Kidney (tissue), 14 donors: Measurements from ENCODE around the gene MED26. TPM values are rescaled to one million over a fixed set of nuclear protein-coding genes. Genes with fewer than 3 reads are reported as not detected.

ENCODE experiments used
- DNase-seq, 5 donors: peaks; one replicate each; pipeline ENCODE4 v3.0.0-alpha.2; 2013 to 2020
- FAIRE-seq: peaks from 2 replicates; lab custom pipeline; 2012; peaks lifted over from hg19 to GRCh38; lab: Jason Lieb, UNC
- H3K27ac ChIP-seq, 2 donors: one replicate each; pipeline ENCODE4 v1.7.0; 2013; ENCODE audit warnings: low read depth in 2 of 2, low read length in 2 of 2, inconsistent platforms in 1 of 2
- H3K27me3 ChIP-seq: one replicate; pipeline ENCODE4 v1.7.1; 2013; ENCODE audit warnings: low read length, inconsistent platforms; ENCODE audit not compliant: control insufficient read depth, insufficient read depth
- H3K36me3 ChIP-seq, 3 donors: one replicate each; pipeline versions ENCODE4 v1.7.0 to v1.7.1; 2013; ENCODE audit warnings: low read length in 3 of 3, control low read depth in 1 of 3, inconsistent platforms in 1 of 3; ENCODE audit not compliant: insufficient read depth in 3 of 3, control insufficient read depth in 2 of 3
- H3K4me1 ChIP-seq, 3 donors: one replicate each; pipeline versions ENCODE4 v1.7.0 to v1.7.1; 2013; ENCODE audit warnings: low read length in 3 of 3, inconsistent platforms in 1 of 3, low read depth in 1 of 3; ENCODE audit not compliant: control insufficient read depth in 2 of 3, insufficient read depth in 2 of 3
- H3K4me3 ChIP-seq, 3 donors: one replicate each; pipeline versions ENCODE4 v1.7.0 to v1.8.1; 2013; ENCODE audit warnings: low read length in 3 of 3, control low read depth in 1 of 3, inconsistent platforms in 1 of 3
- H3K9ac ChIP-seq, 3 donors: one replicate each; pipeline versions ENCODE4 v1.7.0 to v1.7.1; 2013; ENCODE audit warnings: low read length in 3 of 3, control low read depth in 1 of 3, inconsistent platforms in 1 of 3
- H3K9me3 ChIP-seq, 3 donors: one replicate each; pipeline versions ENCODE4 v1.7.0 to v1.7.1; 2013; ENCODE audit warnings: low read length in 3 of 3, control low read depth in 1 of 3, inconsistent platforms in 1 of 3; ENCODE audit not compliant: control insufficient read depth in 2 of 3, insufficient read depth in 1 of 3
- CTCF ChIP-seq: IDR thresholded peaks from 3 replicates; pipeline ENCODE4 v1.5.1; 2012; ENCODE audit warnings: mild to moderate bottlenecking, moderate library complexity, borderline replicate concordance; ENCODE audit not compliant: insufficient read depth; ENCODE audit errors: extremely low read depth
- intact Hi-C: fragments of 100-400 bp; cut with DNase I; formaldehyde crosslinking; loops from one replicate; pipeline ENCODE4 v1.11.1; 2022
- polyA plus RNA-seq: library from polyadenylated mRNA; stranded (reverse); fragments of 350-450 nt; fragmentation: Illumina TruSeq; extraction: RNeasy Lipid Tissue Mini Kit (QIAGEN cat#74804); gene quantifications from one replicate; pipeline ENCODE4 v1.2.3, GENCODE V29; 2014; ENCODE audit warnings: low read depth, low replicate concordance; ENCODE audit not compliant: insufficient read depth
- total RNA-seq: library from RNA; stranded (reverse); fragmentation: NEBNext Ultra II Directional; extraction: Animal tissue kit (Norgen Biotek cat#: 25700); gene quantifications from one replicate; pipeline ENCODE4 v1.2.1, GENCODE V29; 2021
- donor health status: control.
- donor health status: control.
- donor health status: control.
- donor health status: control.
- donor health status: control.
- donor health status: DM: yes; HTN: yes; CAD: no.
- donor health status: Normal renal cell carcinoma (clear cell type).

Gene MED26
- total and polyA plus RNA-seq, 2 donors from 2014 or later = 3.6 to 11.8 TPM

- Histone ChIP-seq H3K27me3 (no peaks in the 10 kb centered on the region), H3K4me1 (peaks cover 0 to 4% (median 2%) of the 10 kb centered on the region in 3 donors), H3K27ac (no peak overlapping the region), H3K9me3 (no peaks in the 10 kb centered on the region), H3K36me3 (no peaks in the 10 kb centered on the region), H3K4me3 (no peak overlapping the region), H3K9ac (no peak overlapping the region)
- no peak for TF ChIP-seq CTCF
- intact Hi-C loops = no loop called here
- FAIRE-seq (no peak), DNase-seq (no peak)
These were observed 13.1 kb downstream of the MED26 start for GRCh38 chr19:16614941-16615340.

DNA sequence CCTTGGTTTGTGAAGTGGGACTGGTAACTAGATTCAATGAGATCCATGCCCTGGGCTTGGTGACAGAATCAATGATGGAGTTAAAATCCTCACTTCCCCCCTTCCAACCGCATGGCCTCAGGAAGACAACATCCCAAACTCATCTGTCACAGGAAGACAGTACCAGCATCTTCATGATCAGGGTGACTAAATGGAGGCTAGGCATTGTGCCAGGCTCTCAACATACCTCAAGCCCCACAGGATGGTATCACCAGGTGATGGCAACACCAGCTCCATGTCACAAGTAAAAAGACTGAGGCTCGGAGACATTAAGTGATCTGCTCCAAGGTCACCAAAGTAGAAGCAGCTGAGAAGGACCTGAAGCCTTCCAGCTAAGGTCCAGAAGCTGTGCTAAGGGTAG is 14.2 kb downstream of the MED26 start:
- Histone ChIP-seq H3K9ac (no peak overlapping the region), H3K4me3 (no peak overlapping the region), H3K9me3 (no peaks in the 10 kb centered on the region), H3K27me3 (no peaks in the 10 kb centered on the region), H3K36me3 (no peaks in the 10 kb centered on the region), H3K27ac (no peak overlapping the region), H3K4me1 (no peaks in the 10 kb centered on the region)
- TF ChIP-seq CTCF = no peak
- FAIRE-seq = no peak
- DNase-seq = no peak
- intact Hi-C loops = no loop called here

- no peaks in the 10 kb centered on the region for H3K9me3 ChIP-seq
- peaks cover 0 to 7% (median 0%) of the 10 kb centered on the region in 3 donors for H3K4me1 ChIP-seq
- H3K27me3 ChIP-seq = no peaks in the 10 kb centered on the region
- intact Hi-C loops = no loop called here
- no peak overlapping the region for H3K27ac ChIP-seq
- DNase-seq (no peak), FAIRE-seq (no peak)
- no peaks in the 10 kb centered on the region for H3K36me3 ChIP-seq
- TF ChIP-seq CTCF = no peak
- no peak overlapping the region for H3K9ac ChIP-seq
- H3K4me3 ChIP-seq = no peak overlapping the region
These were observed 15.4 kb downstream of the MED26 start for GRCh38 chr19:16612636-16613035.

DNA sequence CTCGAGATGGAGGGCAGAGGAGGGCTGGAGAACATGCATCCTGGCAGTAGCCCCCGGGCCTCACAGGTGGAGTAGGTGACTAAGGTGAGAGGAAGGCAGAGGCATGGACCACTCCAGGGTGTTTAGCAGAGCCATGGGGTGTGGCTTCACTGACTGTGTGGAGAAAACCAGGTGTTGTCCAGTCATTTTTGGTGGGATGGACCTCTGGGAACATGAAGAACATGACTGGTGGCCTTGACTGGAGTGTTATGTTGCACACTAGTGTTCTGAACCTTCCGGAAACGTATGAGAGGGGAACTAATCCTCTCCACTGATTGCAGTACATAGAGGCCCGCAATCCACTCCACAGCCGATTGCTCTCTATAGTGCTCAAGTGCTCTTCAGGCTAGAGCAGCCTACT is 16.9 kb downstream of the MED26 start:
- FAIRE-seq (no peak), DNase-seq (no peak)
- TF ChIP-seq CTCF = no peak
- Histone ChIP-seq H3K27me3 (no peaks in the 10 kb centered on the region), H3K4me3 (no peak overlapping the region), H3K4me1 (peaks cover 0 to 7% (median 0%) of the 10 kb centered on the region in 3 donors), H3K9me3 (no peaks in the 10 kb centered on the region), H3K9ac (no peak overlapping the region), H3K27ac (no peak overlapping the region), H3K36me3 (no peaks in the 10 kb centered on the region)
- intact Hi-C loops = no loop called here
